IgD-negative memory B cell (primary cell): ENCODE measurements around the gene CNPPD1. TPM values are rescaled to one million over a fixed set of nuclear protein-coding genes. Genes with fewer than 3 reads are reported as not detected.

Source experiments
- H3K27ac Mint-ChIP-seq, 3 donors: one replicate each; pipeline ENCODE4 v1.8.0; 2020 to 2022; ENCODE audit warnings: mild to moderate bottlenecking in 3 of 3, mixed read lengths in 3 of 3, moderate library complexity in 1 of 3
- H3K27me3 Mint-ChIP-seq: one replicate; pipeline ENCODE4 v1.8.0; 2021; ENCODE audit warnings: mixed read lengths
- H3K36me3 Mint-ChIP-seq: one replicate; pipeline ENCODE4 v1.8.0; 2020; ENCODE audit warnings: mild to moderate bottlenecking, mixed read lengths
- H3K4me1 Mint-ChIP-seq, 3 donors: one replicate each; pipeline ENCODE4 v1.8.0; 2020 to 2022; ENCODE audit warnings: mixed read lengths in 3 of 3, mild to moderate bottlenecking in 1 of 3
- H3K4me3 Mint-ChIP-seq, 4 donors: one replicate each; pipeline ENCODE4 v1.8.0; 2020 to 2022; ENCODE audit warnings: mild to moderate bottlenecking in 4 of 4, mixed read lengths in 4 of 4, moderate library complexity in 3 of 4
- H3K9me3 Mint-ChIP-seq, 3 donors: one replicate each; pipeline ENCODE4 v1.8.0; 2020 to 2021; ENCODE audit warnings: mixed read lengths in 3 of 3, mild to moderate bottlenecking in 1 of 3
- polyA plus RNA-seq: library from polyadenylated mRNA; unstranded; fragments of 300-500 nt; fragmentation: Illumina TruSeq; gene quantifications from one replicate; pipeline ENCODE4 v1.2.3, GENCODE V29; 2021

CNPPD1 gene
- polyA plus RNA-seq, 1 donor from 2014 or later: 151 TPM

GRCh38 chr2:219165058-219165911, 11.4 kb downstream of the CNPPD1 start:
- peak overlapping the region in 1 of 3 donors; percentile 14 for H3K27ac Mint-ChIP-seq
- H3K4me1 Mint-ChIP-seq: peaks cover 6 to 11% (median 10%) of the 10 kb centered on the region in 3 donors
- peaks cover 4% of the 10 kb centered on the region for H3K36me3 Mint-ChIP-seq
- H3K9me3 Mint-ChIP-seq: no peaks in the 10 kb centered on the region
- no peaks in the 10 kb centered on the region for H3K27me3 Mint-ChIP-seq
- H3K4me3 Mint-ChIP-seq: peak overlapping the region in 2 of 4 donors; percentile 39 to 48

GRCh38 chr2:219163156-219163555, 13.6 kb downstream of the CNPPD1 start:
- Mint-ChIP-seq H3K9me3 (no peaks in the 10 kb centered on the region), H3K4me3 (peak overlapping the region in 1 of 4 donors; percentile 97), H3K27ac (peak overlapping the region in 1 of 3 donors; percentile 33), H3K27me3 (no peaks in the 10 kb centered on the region), H3K4me1 (peaks cover 11 to 18% (median 12%) of the 10 kb centered on the region in 3 donors), H3K36me3 (peaks cover 3% of the 10 kb centered on the region)

- Mint-ChIP-seq H3K4me1 (peaks cover 11 to 22% (median 12%) of the 10 kb centered on the region in 3 donors), H3K27me3 (no peaks in the 10 kb centered on the region), H3K4me3 (peak overlapping the region; percentile 93 to 98 (median 96)), H3K36me3 (peaks cover 5% of the 10 kb centered on the region), H3K9me3 (no peaks in the 10 kb centered on the region), H3K27ac (peak overlapping the region; percentile 33 to 99 (median 97))
Measured at GRCh38 chr2:219161097-219161496, 15.6 kb downstream of the CNPPD1 start.

GRCh38 chr2:219160186-219161017, 16.3 kb downstream of the CNPPD1 start, which contains the start of gene NHEJ1:
TSS of gene NHEJ1 (minus strand) at chr2:219160815. CDS start at chr2:219158362, 2,453 bp downstream.
- H3K27me3 Mint-ChIP-seq: no peaks in the 10 kb centered on the region
- H3K4me3 Mint-ChIP-seq: peak within 1 kb of the TSS; percentile 93 to 98 (median 96)
- peaks cover 5% of the 10 kb centered on the region for H3K36me3 Mint-ChIP-seq
- no peaks in the 10 kb centered on the region for H3K9me3 Mint-ChIP-seq
- peaks cover 11 to 22% (median 12%) of the 10 kb centered on the region in 3 donors for H3K4me1 Mint-ChIP-seq
- peak within 1 kb of the TSS; percentile 97 to 99 (median 97) for H3K27ac Mint-ChIP-seq

- no peaks in the 10 kb centered on the region for H3K9me3 Mint-ChIP-seq
- peaks cover 11 to 22% (median 12%) of the 10 kb centered on the region in 3 donors for H3K4me1 Mint-ChIP-seq
- peaks cover 5% of the 10 kb centered on the region for H3K36me3 Mint-ChIP-seq
- H3K27me3 Mint-ChIP-seq: no peaks in the 10 kb centered on the region
- H3K27ac Mint-ChIP-seq: peak overlapping the region; percentile 97 to 99 (median 97)
- H3K4me3 Mint-ChIP-seq: peak overlapping the region; percentile 93 to 98 (median 96)
Measured at GRCh38 chr2:219159771-219160185, 16.9 kb downstream of the CNPPD1 start.

- peak overlapping the region in 1 of 3 donors; percentile 99 for H3K27ac Mint-ChIP-seq
- no peaks in the 10 kb centered on the region for H3K27me3 Mint-ChIP-seq
- H3K4me1 Mint-ChIP-seq: peaks cover 11 to 22% (median 12%) of the 10 kb centered on the region in 3 donors
- H3K9me3 Mint-ChIP-seq: no peaks in the 10 kb centered on the region
- H3K36me3 Mint-ChIP-seq: peaks cover 5% of the 10 kb centered on the region
- H3K4me3 Mint-ChIP-seq: peak overlapping the region in 1 of 4 donors; percentile 97
Measured at GRCh38 chr2:219158586-219158985, 18.1 kb downstream of the CNPPD1 start.

- no peak overlapping the region for H3K27ac Mint-ChIP-seq
- peaks cover 10 to 22% (median 12%) of the 10 kb centered on the region in 3 donors for H3K4me1 Mint-ChIP-seq
- H3K27me3 Mint-ChIP-seq: no peaks in the 10 kb centered on the region
- no peaks in the 10 kb centered on the region for H3K9me3 Mint-ChIP-seq
- peaks cover 5% of the 10 kb centered on the region for H3K36me3 Mint-ChIP-seq
- no peak overlapping the region for H3K4me3 Mint-ChIP-seq
Measured at GRCh38 chr2:219158025-219158424, 18.7 kb downstream of the CNPPD1 start.

GRCh38 chr2:219157396-219157795, 19.3 kb downstream of the CNPPD1 start:
- peak overlapping the region in 1 of 4 donors; percentile 51 for H3K4me3 Mint-ChIP-seq
- H3K9me3 Mint-ChIP-seq: no peaks in the 10 kb centered on the region
- peaks cover 6 to 22% (median 12%) of the 10 kb centered on the region in 3 donors for H3K4me1 Mint-ChIP-seq
- no peak overlapping the region for H3K27ac Mint-ChIP-seq
- peaks cover 5% of the 10 kb centered on the region for H3K36me3 Mint-ChIP-seq
- H3K27me3 Mint-ChIP-seq: no peaks in the 10 kb centered on the region

- H3K36me3 Mint-ChIP-seq: peaks cover 5% of the 10 kb centered on the region
- H3K27ac Mint-ChIP-seq: no peak overlapping the region
- H3K9me3 Mint-ChIP-seq: no peaks in the 10 kb centered on the region
- no peak overlapping the region for H3K4me3 Mint-ChIP-seq
- peaks cover 3 to 11% (median 6%) of the 10 kb centered on the region in 3 donors for H3K4me1 Mint-ChIP-seq
- no peaks in the 10 kb centered on the region for H3K27me3 Mint-ChIP-seq
Measured at GRCh38 chr2:219155054-219155644, 21.6 kb downstream of the CNPPD1 start.

- H3K4me3 Mint-ChIP-seq: no peak overlapping the region
- no peaks in the 10 kb centered on the region for H3K4me1 Mint-ChIP-seq
- H3K36me3 Mint-ChIP-seq: peaks cover 13% of the 10 kb centered on the region
- H3K27me3 Mint-ChIP-seq: no peaks in the 10 kb centered on the region
- no peak overlapping the region for H3K27ac Mint-ChIP-seq
- no peaks in the 10 kb centered on the region for H3K9me3 Mint-ChIP-seq
Measured at GRCh38 chr2:219149667-219150066, 27.1 kb downstream of the CNPPD1 start.

- peaks cover 32% of the 10 kb centered on the region for H3K36me3 Mint-ChIP-seq
- H3K4me3 Mint-ChIP-seq: no peak overlapping the region
- H3K27ac Mint-ChIP-seq: no peak overlapping the region
Measured at GRCh38 chr2:219142329-219142728, 34.4 kb downstream of the CNPPD1 start.

GRCh38 chr2:219140722-219141121, 36.0 kb downstream of the CNPPD1 start:
- Mint-ChIP-seq H3K27me3 (no peaks in the 10 kb centered on the region), H3K36me3 (peaks cover 24% of the 10 kb centered on the region), H3K4me1 (no peaks in the 10 kb centered on the region), H3K4me3 (no peak overlapping the region), H3K9me3 (no peaks in the 10 kb centered on the region), H3K27ac (no peak overlapping the region)

More at GRCh38 chr2:219142329-219142728, 34.4 kb downstream of the CNPPD1 start:
- Mint-ChIP-seq H3K27me3 (no peaks in the 10 kb centered on the region), H3K9me3 (no peaks in the 10 kb centered on the region), H3K4me1 (no peaks in the 10 kb centered on the region)

- Mint-ChIP-seq H3K4me3 (no peak overlapping the region), H3K36me3 (peaks cover 17% of the 10 kb centered on the region), H3K27ac (no peak overlapping the region), H3K4me1 (peaks cover 0 to 1% (median 0%) of the 10 kb centered on the region in 3 donors), H3K27me3 (no peaks in the 10 kb centered on the region), H3K9me3 (no peaks in the 10 kb centered on the region)
Measured at GRCh38 chr2:219133976-219134375, 42.7 kb downstream of the CNPPD1 start.

GRCh38 chr2:219131744-219132143, 45.0 kb downstream of the CNPPD1 start:
- H3K4me3 Mint-ChIP-seq: no peak overlapping the region
- H3K36me3 Mint-ChIP-seq: peaks cover 12% of the 10 kb centered on the region
- no peak overlapping the region for H3K27ac Mint-ChIP-seq
- H3K27me3 Mint-ChIP-seq: no peaks in the 10 kb centered on the region
- no peaks in the 10 kb centered on the region for H3K9me3 Mint-ChIP-seq
- peaks cover 0 to 1% (median 0%) of the 10 kb centered on the region in 3 donors for H3K4me1 Mint-ChIP-seq
